GM12865 (cell line): Measurements from ENCODE around the gene ARTN.

Experiments
- DNase-seq: peaks from one replicate; pipeline ENCODE4 v3.0.0; 2010; ENCODE audit warnings: low read depth
- H3K4me3 ChIP-seq: 2 replicates; pipeline ENCODE4 v1.5.1; 2011; ENCODE audit warnings: mild to moderate bottlenecking, low read depth, low read length, control low read depth
- CTCF ChIP-seq: IDR thresholded peaks from 2 replicates; pipeline ENCODE4 v1.5.1; 2011; ENCODE audit warnings: low read length, control low read depth, low read depth, inconsistent platforms; ENCODE audit not compliant: insufficient read depth; ENCODE audit errors: missing control alignments

The ARTN gene

GRCh38 chr1:43981135-43981491 lies 47.5 kb downstream of the ARTN start:
- H3K4me3 ChIP-seq: no peak overlapping the region

GRCh38 chr1:43981636-43982035 lies 48.0 kb downstream of the ARTN start:
- no peak for TF ChIP-seq CTCF
- DNase-seq: no peak
- H3K4me3 ChIP-seq: no peak overlapping the region

More at GRCh38 chr1:43981135-43981491, 47.5 kb downstream of the ARTN start:
- no peak for DNase-seq
- TF ChIP-seq CTCF: no peak

GRCh38 chr1:43982241-43982640 lies 48.6 kb downstream of the ARTN start:
- TF ChIP-seq CTCF: no peak
- H3K4me3 ChIP-seq: no peak overlapping the region
- DNase-seq: no peak

- DNase-seq: no peak
- H3K4me3 ChIP-seq: no peak overlapping the region
- TF ChIP-seq CTCF: no peak
Measured at GRCh38 chr1:43982808-43983207, 49.2 kb downstream of the ARTN start.

- no peak for TF ChIP-seq CTCF
- no peak overlapping the region for H3K4me3 ChIP-seq
- no peak for DNase-seq
Measured at GRCh38 chr1:43983253-43983899, 49.8 kb downstream of the ARTN start.

GRCh38 chr1:43984855-43985254 lies 51.3 kb downstream of the ARTN start:
- DNase-seq: no peak
- no peak for TF ChIP-seq CTCF
- H3K4me3 ChIP-seq: no peak overlapping the region

- no peak overlapping the region for H3K4me3 ChIP-seq
- DNase-seq: no peak
- TF ChIP-seq CTCF: no peak
Measured at GRCh38 chr1:43985984-43986595, 52.5 kb downstream of the ARTN start.
